ENCODE results near the gene MEIS2.

Gene MEIS2

GRCh38 chr15:37107071-37107743, 6.9 kb upstream of the MEIS2 start:
- TF ChIP-seq SUZ12 (IDR thresholded peaks at IDR 0.05): no peak
- CTCF ChIA-PET: interaction anchor here (0.5 kb wide), 1 partner anchor 1028 kb away, joined by 3 read pairs; no protein-coding TSS in a partner anchor
- DNase-seq (ENCODE audit: extremely low spot score): no peak
- POLR2A ChIA-PET: no interaction called here

- ChIA-PET POLR2A (no interaction called here), CTCF (interaction anchor here (0.5 to 0.7 kb wide), 4 partner anchors 223 to 1027 kb away, joined by 3 to 4 read pairs (median 3); no protein-coding TSS in a partner anchor)
- TF ChIP-seq ARNT (IDR thresholded peaks at IDR 0.05) (no peak), BHLHE40 (IDR thresholded peaks at IDR 0.05; ENCODE audit: borderline replicate concordance) (no peak), ZNF384 (IDR thresholded peaks at IDR 0.05) (no peak)
- no peak for DNase-seq (ENCODE audit: extremely low spot score)
These were observed 6.2 kb upstream of the MEIS2 start for GRCh38 chr15:37106490-37107001.

DNA sequence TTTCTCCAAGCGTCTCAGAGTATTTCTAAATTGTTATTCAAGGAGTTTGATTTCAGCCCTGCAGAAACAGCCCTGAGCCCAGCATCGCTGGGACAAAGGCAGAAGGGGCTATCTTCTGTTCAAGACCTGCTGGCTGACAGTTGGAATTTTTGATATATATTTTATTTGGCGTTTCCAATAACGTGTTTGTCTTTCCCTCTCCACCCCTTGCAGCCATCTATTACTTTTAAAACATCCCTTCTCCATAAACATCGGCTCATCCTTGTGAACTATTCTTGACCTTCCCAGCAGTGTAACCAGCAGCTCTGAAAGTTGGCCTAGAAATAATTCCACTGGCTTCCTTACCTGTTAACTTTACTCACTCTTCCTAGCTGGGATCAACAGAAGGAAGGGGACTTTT, 5.5 kb upstream of the MEIS2 start:
- CTCF ChIA-PET: interaction anchor here (0.7 to 1.1 kb wide), 2 partner anchors 218 to 297 kb away, joined by 4 read pairs; no protein-coding TSS in a partner anchor
- TF ChIP-seq SUZ12 (IDR thresholded peaks at IDR 0.05) (no peak), LEF1 (IDR thresholded peaks at IDR 0.05; ENCODE audit: borderline replicate concordance) (no peak), PKNOX1 (IDR thresholded peaks at IDR 0.05) (no peak), FOXA1 (IDR thresholded peaks at IDR 0.05) (no peak), SP1 (IDR thresholded peaks at IDR 0.05) (no peak), NFRKB (IDR thresholded peaks at IDR 0.05) (no peak), HDGF (IDR thresholded peaks at IDR 0.05; ENCODE audit: borderline replicate concordance) (no peak), FOXM1 (IDR thresholded peaks at IDR 0.05; ENCODE audit: borderline replicate concordance) (no peak), TARDBP (IDR thresholded peaks at IDR 0.05) (no peak), L3MBTL2 (conservative IDR thresholded peaks at IDR 0.05) (no peak), ELF4 (IDR thresholded peaks at IDR 0.05) (no peak), FOXK2 (IDR thresholded peaks at IDR 0.05) (no peak), ARNT (IDR thresholded peaks at IDR 0.05) (no peak), BHLHE40 (IDR thresholded peaks at IDR 0.05; ENCODE audit: borderline replicate concordance) (no peak), CTBP1 (IDR thresholded peaks at IDR 0.05; ENCODE audit: borderline replicate concordance) (no peak), ZNF384 (IDR thresholded peaks at IDR 0.05) (no peak)
- POLR2A ChIA-PET: no interaction called here
- DNase-seq (ENCODE audit: extremely low spot score): no peak

DNA sequence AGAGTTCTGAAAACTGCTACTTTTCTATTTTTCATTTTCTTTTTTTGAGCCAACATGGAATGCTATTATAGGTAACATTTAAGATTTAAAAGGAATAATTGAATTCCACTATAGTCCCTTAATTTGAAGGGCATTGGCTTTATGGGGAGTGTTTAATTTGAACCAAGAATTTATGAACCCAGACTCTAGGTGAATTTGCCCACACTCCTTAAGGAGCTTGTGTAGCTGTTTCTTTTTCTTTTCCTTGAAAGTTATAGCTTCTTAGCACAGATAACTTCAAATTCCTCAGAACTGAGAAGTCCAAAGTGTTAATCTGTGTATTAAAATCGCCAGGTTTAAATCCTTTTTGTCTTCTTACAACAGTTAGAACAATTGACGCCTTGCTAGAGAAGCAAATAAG, 4.7 kb upstream of the MEIS2 start:
- TF ChIP-seq HDGF (IDR thresholded peaks at IDR 0.05; ENCODE audit: borderline replicate concordance) (no peak), FOXK2 (IDR thresholded peaks at IDR 0.05) (no peak), FOXA1 (IDR thresholded peaks at IDR 0.05) (no peak), ARNT (IDR thresholded peaks at IDR 0.05) (no peak), PKNOX1 (IDR thresholded peaks at IDR 0.05) (no peak), BHLHE40 (IDR thresholded peaks at IDR 0.05; ENCODE audit: borderline replicate concordance) (no peak), ZNF384 (IDR thresholded peaks at IDR 0.05) (no peak), TARDBP (IDR thresholded peaks at IDR 0.05) (no peak)
- CTCF ChIA-PET: interaction anchor here (1.1 kb wide), 1 partner anchor 218 kb away, joined by 4 read pairs; no protein-coding TSS in a partner anchor
- POLR2A ChIA-PET: no interaction called here
- no peak for DNase-seq (ENCODE audit: extremely low spot score)

- POLR2A ChIA-PET: no interaction called here
- no peak for DNase-seq (ENCODE audit: extremely low spot score)
- CTCF ChIA-PET: interaction anchor here (0.5 kb wide), 1 partner anchor 10 kb away, joined by 3 read pairs; no protein-coding TSS in a partner anchor
- no peak for TF ChIP-seq SUZ12 (IDR thresholded peaks at IDR 0.05)
- TF ChIP-seq HDGF (IDR thresholded peaks at IDR 0.05; ENCODE audit: borderline replicate concordance): no peak
- no peak for TF ChIP-seq BHLHE40 (IDR thresholded peaks at IDR 0.05; ENCODE audit: borderline replicate concordance)
These were observed 4.2 kb upstream of the MEIS2 start for GRCh38 chr15:37104424-37104981.

DNA sequence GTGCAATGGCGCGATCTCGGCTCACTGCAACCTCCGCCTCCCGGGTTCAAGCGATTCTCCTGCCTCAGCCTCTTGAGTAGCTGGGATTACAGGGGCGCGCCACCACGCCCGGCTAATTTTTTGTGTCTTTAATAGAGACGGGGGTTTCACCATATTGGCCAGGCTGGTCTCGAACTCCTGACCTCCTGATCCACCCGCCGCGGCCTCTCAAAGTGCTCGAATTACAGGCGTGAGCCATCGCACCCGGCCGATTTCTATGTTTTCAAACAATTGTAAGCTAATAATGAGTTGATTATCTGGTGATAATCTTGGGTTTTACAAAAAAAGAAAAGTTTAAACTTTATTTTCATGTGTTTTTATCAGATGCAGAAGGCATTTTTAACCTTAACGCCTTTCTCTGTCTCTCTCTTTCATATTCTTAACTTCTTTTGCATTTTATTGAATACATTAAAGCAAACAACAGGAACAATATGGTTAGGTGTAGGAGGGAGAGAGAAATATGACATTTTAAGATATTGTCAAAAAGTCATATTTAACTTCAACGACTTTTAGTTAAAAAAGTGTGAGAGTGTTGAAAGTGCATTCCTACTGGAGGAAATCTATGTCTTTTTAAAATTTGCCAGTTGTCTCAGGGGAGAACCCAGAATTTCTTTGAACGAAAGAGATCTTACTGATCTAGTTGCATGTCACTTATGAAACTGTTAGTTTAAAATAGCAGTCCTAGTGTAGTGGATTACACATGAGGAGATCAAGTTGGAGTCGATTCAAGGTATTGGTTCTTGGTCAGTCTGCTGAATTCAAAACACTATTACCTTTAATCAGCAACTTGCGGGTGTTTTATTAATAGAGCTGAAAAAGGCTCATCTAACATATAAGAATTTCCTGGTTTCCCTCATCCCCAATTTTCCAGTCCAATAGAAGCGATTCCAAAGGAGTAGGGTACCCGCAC, 3.4 kb upstream of the MEIS2 start:
- CTCF ChIA-PET: interaction anchor here (0.5 kb wide), 1 partner anchor 9 kb away, joined by 3 read pairs; no protein-coding TSS in a partner anchor
- TF ChIP-seq NFRKB (IDR thresholded peaks at IDR 0.05) (no peak), BHLHE40 (IDR thresholded peaks at IDR 0.05; ENCODE audit: borderline replicate concordance) (no peak), ELF4 (IDR thresholded peaks at IDR 0.05) (no peak), ARNT (IDR thresholded peaks at IDR 0.05) (no peak), ZNF384 (IDR thresholded peaks at IDR 0.05) (no peak), FOXK2 (IDR thresholded peaks at IDR 0.05) (no peak), PKNOX1 (IDR thresholded peaks at IDR 0.05) (no peak), L3MBTL2 (conservative IDR thresholded peaks at IDR 0.05) (no peak)
- POLR2A ChIA-PET: no interaction called here
- DNase-seq (ENCODE audit: extremely low spot score): no peak

Data from HEK293T (cell line).